ENCODE measurements around the gene RFC2.
"Not testable (repeated sequence)": the region's sequence is repeated elsewhere in the genome, so short reads cannot be mapped to it uniquely, and the experiment has no call there.

Gene RFC2

GRCh38 chr7:74207586-74207985, 46.6 kb downstream of the RFC2 start:
- no peaks in the 10 kb centered on the region for H4K20me1 ChIP-seq (ENCODE audit: insufficient read depth, low read length, poor library complexity, severe bottlenecking)
- H3K9me2 ChIP-seq (replicated peaks; ENCODE audit: low read depth, low read length) = no peaks in the 10 kb centered on the region
- H3K36me3 ChIP-seq (ENCODE audit: insufficient read depth, low read length) = no peaks in the 10 kb centered on the region
- no peak overlapping the region for H3K4me2 ChIP-seq (ENCODE audit: low read depth, low read length, poor library complexity, severe bottlenecking)
- H3K4me3 ChIP-seq (ENCODE audit: low read length, poor library complexity, severe bottlenecking) = no peak overlapping the region
- peaks cover 28% of the 10 kb centered on the region for H3K79me2 ChIP-seq (ENCODE audit: insufficient read depth, low read length)
- no peak overlapping the region for H2AFZ ChIP-seq (ENCODE audit: low read length)
- H3F3A ChIP-seq (ENCODE audit: low read depth) = no peaks in the 10 kb centered on the region
- TF ChIP-seq, protein P1, sequence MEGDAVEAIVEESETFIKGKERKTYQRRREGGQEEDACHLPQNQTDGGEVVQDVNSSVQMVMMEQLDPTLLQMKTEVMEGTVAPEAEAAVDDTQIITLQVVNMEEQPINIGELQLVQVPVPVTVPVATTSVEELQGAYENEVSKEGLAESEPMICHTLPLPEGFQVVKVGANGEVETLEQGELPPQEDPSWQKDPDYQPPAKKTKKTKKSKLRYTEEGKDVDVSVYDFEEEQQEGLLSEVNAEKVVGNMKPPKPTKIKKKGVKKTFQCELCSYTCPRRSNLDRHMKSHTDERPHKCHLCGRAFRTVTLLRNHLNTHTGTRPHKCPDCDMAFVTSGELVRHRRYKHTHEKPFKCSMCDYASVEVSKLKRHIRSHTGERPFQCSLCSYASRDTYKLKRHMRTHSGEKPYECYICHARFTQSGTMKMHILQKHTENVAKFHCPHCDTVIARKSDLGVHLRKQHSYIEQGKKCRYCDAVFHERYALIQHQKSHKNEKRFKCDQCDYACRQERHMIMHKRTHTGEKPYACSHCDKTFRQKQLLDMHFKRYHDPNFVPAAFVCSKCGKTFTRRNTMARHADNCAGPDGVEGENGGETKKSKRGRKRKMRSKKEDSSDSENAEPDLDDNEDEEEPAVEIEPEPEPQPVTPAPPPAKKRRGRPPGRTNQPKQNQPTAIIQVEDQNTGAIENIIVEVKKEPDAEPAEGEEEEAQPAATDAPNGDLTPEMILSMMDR (conservative IDR thresholded peaks at IDR 0.05; ENCODE audit: low read length) = no peak
- TF ChIP-seq EZH2phosphoT487 (IDR thresholded peaks at IDR 0.05; ENCODE audit: borderline replicate concordance) = no peak
- no peak overlapping the region for H3K9ac ChIP-seq (ENCODE audit: low read depth, low read length, poor library complexity, severe bottlenecking)
- no peaks in the 10 kb centered on the region for H3K9me3 ChIP-seq (ENCODE audit: insufficient read depth, low read depth, low read length)
- peaks cover 13% of the 10 kb centered on the region for H3K4me1 ChIP-seq (ENCODE audit: insufficient read depth, low read length, poor library complexity, severe bottlenecking)
- H3K27me3 ChIP-seq (ENCODE audit: insufficient read depth, low read length, poor library complexity, severe bottlenecking) = no peaks in the 10 kb centered on the region

DNA sequence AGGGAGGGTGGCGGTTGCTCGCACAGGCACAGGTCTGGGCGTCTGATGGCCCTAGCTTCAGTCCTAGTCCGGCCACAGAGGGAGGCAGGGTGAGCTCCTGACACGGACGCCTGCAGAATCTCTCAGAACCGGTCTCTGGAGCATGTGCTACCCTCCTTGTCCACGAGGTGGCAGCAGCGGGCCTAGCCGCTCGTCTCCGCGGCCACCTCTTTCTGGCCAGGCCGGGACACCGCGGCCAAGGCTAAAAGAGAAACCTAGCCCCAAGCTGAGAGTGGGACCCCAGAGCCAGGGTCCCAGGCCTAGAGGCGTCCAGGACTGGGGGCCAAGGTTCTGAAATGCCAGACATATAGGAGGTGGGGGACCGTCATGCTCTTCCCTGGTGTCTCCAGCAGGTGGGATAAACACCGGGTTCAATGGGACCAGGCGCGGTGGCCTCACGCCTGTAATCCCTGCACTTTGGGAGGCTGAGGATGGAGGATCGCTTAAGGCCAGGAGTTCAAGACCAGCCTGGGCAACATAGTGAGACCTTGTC, 47.5 kb downstream of the RFC2 start:
- Histone ChIP-seq H3K36me3 (ENCODE audit: insufficient read depth, low read length) (no peaks in the 10 kb centered on the region), H3K4me2 (ENCODE audit: low read depth, low read length, poor library complexity, severe bottlenecking) (peak overlapping the region; percentile 37), H3K9me2 (replicated peaks; ENCODE audit: low read depth, low read length) (no peaks in the 10 kb centered on the region), H3K9me3 (ENCODE audit: insufficient read depth, low read depth, low read length) (no peaks in the 10 kb centered on the region), H3K79me2 (ENCODE audit: insufficient read depth, low read length) (peaks cover 18% of the 10 kb centered on the region), H3F3A (ENCODE audit: low read depth) (no peaks in the 10 kb centered on the region), H3K4me1 (ENCODE audit: insufficient read depth, low read length, poor library complexity, severe bottlenecking) (peaks cover 13% of the 10 kb centered on the region), H3K9ac (ENCODE audit: low read depth, low read length, poor library complexity, severe bottlenecking) (peak overlapping the region; percentile 11), H4K20me1 (ENCODE audit: insufficient read depth, low read length, poor library complexity, severe bottlenecking) (no peaks in the 10 kb centered on the region), H3K4me3 (ENCODE audit: low read length, poor library complexity, severe bottlenecking) (peak overlapping the region; percentile 46), H3K27me3 (ENCODE audit: insufficient read depth, low read length, poor library complexity, severe bottlenecking) (no peaks in the 10 kb centered on the region), H2AFZ (ENCODE audit: low read length) (peak overlapping the region; percentile 80)
- no peak for TF ChIP-seq EZH2phosphoT487 (IDR thresholded peaks at IDR 0.05; ENCODE audit: borderline replicate concordance)
- TF ChIP-seq, protein P1 (conservative IDR thresholded peaks at IDR 0.05; ENCODE audit: low read length) = peak; percentile 99

DNA sequence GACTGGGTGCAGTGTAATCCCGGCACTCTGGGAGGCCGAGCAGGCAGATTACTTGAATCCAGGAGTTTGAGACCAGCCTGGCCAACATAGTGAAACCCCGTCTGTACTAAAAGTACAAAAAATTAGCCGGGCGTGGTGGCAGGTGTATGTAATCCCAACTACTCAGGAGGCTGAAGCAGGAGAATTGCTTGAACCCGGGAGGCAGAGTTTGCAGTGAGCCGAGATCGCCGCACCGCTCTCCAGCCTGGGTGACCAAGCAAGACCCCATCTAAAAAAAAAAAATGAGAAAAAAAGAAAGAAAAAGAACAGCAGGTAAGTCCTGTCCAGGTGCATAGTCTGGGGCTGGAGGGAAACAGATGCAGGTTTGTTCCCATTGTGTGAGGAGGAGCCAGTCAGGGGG, 48.1 kb downstream of the RFC2 start:
- not testable (repeated sequence) for H3K4me2 ChIP-seq (ENCODE audit: low read depth, low read length, poor library complexity, severe bottlenecking)

GRCh38 chr7:74203956-74204618, 50.1 kb downstream of the RFC2 start:
- Histone ChIP-seq H3F3A (ENCODE audit: low read depth) (0 out of 2 replicates have a peak, but pooled peaks cover 2% of the 10 kb centered on the region), H3K36me3 (ENCODE audit: insufficient read depth, low read length) (no peaks in the 10 kb centered on the region), H3K9me3 (ENCODE audit: insufficient read depth, low read depth, low read length) (no peaks in the 10 kb centered on the region), H3K27me3 (ENCODE audit: insufficient read depth, low read length, poor library complexity, severe bottlenecking) (no peaks in the 10 kb centered on the region), H4K20me1 (ENCODE audit: insufficient read depth, low read length, poor library complexity, severe bottlenecking) (no peaks in the 10 kb centered on the region), H3K4me2 (ENCODE audit: low read depth, low read length, poor library complexity, severe bottlenecking) (peak overlapping the region; percentile 50), H3K9ac (ENCODE audit: low read depth, low read length, poor library complexity, severe bottlenecking) (no peak overlapping the region), H3K9me2 (replicated peaks; ENCODE audit: low read depth, low read length) (no peaks in the 10 kb centered on the region), H3K4me3 (ENCODE audit: low read length, poor library complexity, severe bottlenecking) (no peak overlapping the region), H3K79me2 (ENCODE audit: insufficient read depth, low read length) (no peaks in the 10 kb centered on the region), H2AFZ (ENCODE audit: low read length) (no peak overlapping the region), H3K4me1 (ENCODE audit: insufficient read depth, low read length, poor library complexity, severe bottlenecking) (peaks cover 8% of the 10 kb centered on the region)
- no peak for TF ChIP-seq EZH2phosphoT487 (IDR thresholded peaks at IDR 0.05; ENCODE audit: borderline replicate concordance)

More for the DNA sequence above, 48.1 kb downstream of the RFC2 start:
- not testable (repeated sequence) for H3K9ac ChIP-seq (ENCODE audit: low read depth, low read length, poor library complexity, severe bottlenecking); H4K20me1 ChIP-seq (ENCODE audit: insufficient read depth, low read length, poor library complexity, severe bottlenecking); H3K9me2 ChIP-seq (replicated peaks; ENCODE audit: low read depth, low read length); H3F3A ChIP-seq (ENCODE audit: low read depth); H3K9me3 ChIP-seq (ENCODE audit: insufficient read depth, low read depth, low read length); H3K4me3 ChIP-seq (ENCODE audit: low read length, poor library complexity, severe bottlenecking); H3K27me3 ChIP-seq (ENCODE audit: insufficient read depth, low read length, poor library complexity, severe bottlenecking); H3K36me3 ChIP-seq (ENCODE audit: insufficient read depth, low read length)
- H3K4me1 ChIP-seq (ENCODE audit: insufficient read depth, low read length, poor library complexity, severe bottlenecking) = peaks cover 13% of the 10 kb centered on the region
- peaks cover 12% of the 10 kb centered on the region for H3K79me2 ChIP-seq (ENCODE audit: insufficient read depth, low read length)
- H2AFZ ChIP-seq (ENCODE audit: low read length) = 0 out of 2 replicates have a peak overlapping the region, but pooled peaks have one; percentile 80

Data from Loucy (cell line).